VCaP (cell line): ENCODE data around the gene FCHSD2.

ENCODE experiments used
- H3K27ac ChIP-seq: fragments of 450-650 bp; 2 replicates; pipeline ENCODE4 v1.5.1; 2017
- TF ChIP-seq, protein P1 (sequence below): fragments of 450-650 bp; conservative IDR thresholded peaks from 2 replicates; pipeline ENCODE4 v1.5.1; 2017; ENCODE audit warnings: mild to moderate bottlenecking, moderate library complexity

FCHSD2 gene

DNA sequence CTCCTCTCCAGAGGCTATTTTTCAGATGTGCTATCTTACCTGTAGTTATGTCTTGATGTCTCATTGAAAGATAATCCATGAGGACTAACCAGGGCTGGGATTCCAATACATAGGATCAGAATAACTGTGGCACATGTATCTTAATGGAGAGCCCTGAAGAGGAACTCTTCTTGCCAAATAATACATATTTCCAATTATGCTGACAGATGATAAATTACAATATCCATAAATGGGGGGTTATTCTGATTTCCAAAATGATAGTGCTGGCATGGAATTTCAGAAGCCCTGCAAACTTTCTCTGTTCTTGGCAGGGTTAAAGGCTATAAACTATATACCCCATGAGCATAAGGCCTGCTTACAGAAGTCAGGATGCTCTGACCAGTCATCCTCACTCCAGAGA is 173.7 kb downstream of the FCHSD2 start:
- no peak overlapping the region for H3K27ac ChIP-seq
- TF ChIP-seq, protein P1, sequence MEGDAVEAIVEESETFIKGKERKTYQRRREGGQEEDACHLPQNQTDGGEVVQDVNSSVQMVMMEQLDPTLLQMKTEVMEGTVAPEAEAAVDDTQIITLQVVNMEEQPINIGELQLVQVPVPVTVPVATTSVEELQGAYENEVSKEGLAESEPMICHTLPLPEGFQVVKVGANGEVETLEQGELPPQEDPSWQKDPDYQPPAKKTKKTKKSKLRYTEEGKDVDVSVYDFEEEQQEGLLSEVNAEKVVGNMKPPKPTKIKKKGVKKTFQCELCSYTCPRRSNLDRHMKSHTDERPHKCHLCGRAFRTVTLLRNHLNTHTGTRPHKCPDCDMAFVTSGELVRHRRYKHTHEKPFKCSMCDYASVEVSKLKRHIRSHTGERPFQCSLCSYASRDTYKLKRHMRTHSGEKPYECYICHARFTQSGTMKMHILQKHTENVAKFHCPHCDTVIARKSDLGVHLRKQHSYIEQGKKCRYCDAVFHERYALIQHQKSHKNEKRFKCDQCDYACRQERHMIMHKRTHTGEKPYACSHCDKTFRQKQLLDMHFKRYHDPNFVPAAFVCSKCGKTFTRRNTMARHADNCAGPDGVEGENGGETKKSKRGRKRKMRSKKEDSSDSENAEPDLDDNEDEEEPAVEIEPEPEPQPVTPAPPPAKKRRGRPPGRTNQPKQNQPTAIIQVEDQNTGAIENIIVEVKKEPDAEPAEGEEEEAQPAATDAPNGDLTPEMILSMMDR, result no peak

DNA sequence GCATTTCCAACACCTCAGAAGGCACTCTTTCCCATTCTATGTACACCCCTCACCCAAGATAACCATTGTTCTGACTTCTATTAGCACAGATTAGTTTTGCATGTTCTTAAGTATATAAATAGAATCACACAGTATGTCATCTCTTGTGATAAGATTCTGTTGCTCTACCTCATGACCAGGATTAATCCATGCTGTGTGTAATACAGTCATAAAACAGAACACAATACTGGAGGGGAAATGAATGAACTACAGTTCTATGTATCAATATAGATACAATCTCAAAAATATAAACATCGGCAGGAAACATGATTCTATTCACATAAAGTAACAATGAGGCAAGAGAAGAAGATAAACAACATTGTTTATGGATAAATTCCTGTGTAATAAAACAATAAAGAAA is 176.4 kb downstream of the FCHSD2 start:
- no peak overlapping the region for H3K27ac ChIP-seq
- TF ChIP-seq, protein P1, result no peak

DNA sequence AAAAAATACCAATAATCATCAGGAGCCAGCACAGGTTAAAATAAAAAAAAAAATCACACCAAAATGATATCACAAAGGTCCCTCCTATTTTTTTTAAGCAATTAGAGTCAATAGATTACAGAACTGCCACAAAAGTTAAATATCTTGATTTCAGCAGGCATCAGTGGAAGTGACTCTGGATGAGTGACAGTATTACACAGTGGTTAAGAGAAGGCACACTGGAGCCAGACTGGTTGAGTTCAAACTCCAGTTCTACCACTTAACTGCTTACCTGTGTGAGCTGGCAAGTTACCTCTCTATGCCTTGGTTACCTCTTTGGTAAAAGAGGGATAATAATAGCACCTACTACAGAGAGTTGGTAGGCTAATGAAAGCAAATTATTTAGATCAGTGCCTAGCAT is 179.4 kb downstream of the FCHSD2 start:
- TF ChIP-seq, protein P1, result no peak
- H3K27ac ChIP-seq, result no peak overlapping the region

DNA sequence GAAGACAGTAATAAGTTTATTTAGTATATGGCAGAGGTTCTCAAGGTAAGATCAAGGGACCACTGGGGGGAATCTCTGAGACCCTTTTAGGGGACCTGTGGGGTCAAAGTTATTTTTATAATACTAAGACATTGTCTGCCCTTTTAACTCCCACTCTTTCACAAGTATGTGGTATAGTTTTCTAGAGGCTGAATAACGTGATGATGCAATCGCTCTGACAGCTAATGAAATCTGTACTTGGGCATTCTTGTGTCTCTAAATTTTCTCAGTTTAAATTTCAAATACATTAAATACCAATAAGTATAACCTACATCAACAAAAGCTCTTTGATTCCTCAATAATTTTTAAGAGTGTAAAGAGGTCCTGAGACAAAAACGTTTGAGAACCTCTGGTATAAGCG is 180.0 kb downstream of the FCHSD2 start:
- H3K27ac ChIP-seq, result no peak overlapping the region
- TF ChIP-seq, protein P1, result no peak

DNA sequence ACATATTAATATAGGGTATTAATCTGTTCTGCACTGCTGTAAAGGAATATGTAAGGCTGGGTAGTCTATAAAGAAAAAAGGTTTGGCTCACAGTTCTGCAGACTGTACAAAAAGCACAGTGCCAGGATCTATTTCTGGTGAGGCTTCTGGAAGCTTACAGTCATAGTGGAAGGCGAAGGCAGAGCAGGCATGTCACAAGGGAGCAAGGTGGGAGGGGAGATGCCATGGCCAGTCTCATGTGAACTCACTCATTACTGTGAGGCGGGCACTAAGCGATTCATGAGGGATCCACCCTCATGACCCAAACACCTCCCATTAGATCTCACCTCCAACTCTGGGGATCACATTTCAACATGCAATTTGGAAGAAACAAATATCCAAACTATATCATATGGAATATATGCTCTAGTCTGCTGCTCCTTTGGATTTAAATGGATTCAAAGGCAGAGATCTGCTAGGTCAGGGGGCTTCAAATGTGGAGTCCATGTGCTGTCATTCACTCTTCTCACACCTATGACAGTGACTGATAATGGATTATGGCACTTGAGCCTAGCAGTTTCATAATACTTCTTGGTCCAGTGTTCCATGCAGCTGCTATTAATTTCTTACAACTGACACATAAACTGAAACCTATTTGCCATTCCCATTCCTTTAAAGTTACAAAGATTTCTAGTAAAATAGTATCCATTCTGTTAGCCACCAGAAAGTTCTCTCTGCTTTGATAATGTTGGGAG is 182.0 kb downstream of the FCHSD2 start:
- no peak overlapping the region for H3K27ac ChIP-seq
- TF ChIP-seq, protein P1, result no peak

DNA sequence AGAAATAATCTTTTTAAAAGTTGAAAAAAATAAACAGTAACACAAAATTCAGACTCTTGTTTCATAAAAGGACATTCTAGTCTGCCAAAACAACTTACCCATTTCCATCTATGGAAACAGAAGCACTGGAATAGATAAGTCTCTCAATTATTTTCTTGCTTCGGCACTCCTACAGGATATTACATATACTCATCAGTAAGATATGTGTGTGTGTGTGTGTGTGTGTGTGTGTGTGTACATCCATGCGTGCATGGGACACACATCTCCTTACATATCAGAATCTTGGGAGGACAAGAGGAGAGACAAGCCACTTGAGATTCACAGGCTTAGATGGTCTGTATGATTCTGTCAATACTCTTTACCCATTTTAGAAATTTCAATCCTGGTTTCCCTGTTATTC is 183.3 kb downstream of the FCHSD2 start:
- TF ChIP-seq, protein P1, result no peak
- no peak overlapping the region for H3K27ac ChIP-seq

DNA sequence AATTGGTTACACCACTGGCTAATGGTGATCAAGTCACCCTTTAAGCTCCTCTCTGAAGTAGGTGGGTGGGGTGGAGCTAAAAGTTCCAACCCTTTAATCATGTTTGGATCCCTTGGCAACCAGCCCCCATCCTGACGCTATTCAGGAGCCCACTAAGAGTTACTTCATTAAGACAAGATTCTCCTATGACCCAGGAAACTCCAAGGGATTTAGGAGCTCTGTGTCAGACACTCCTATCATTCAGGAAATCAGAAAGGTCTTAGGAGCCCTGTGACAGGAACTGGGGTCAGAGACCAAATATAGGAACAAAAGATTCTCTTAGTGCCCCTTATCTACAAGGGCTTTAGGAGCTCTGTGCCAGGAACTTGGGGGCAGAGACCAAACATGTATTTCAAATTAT is 186.7 kb downstream of the FCHSD2 start:
- TF ChIP-seq, protein P1, result no peak

More for the DNA sequence above, 186.7 kb downstream of the FCHSD2 start:
- H3K27ac ChIP-seq, result no peak overlapping the region
